Ramos (cell line): Measurements from ENCODE around the gene DCLK2.
"Not testable (repeated sequence)": the region's sequence is repeated elsewhere in the genome, so short reads cannot be mapped to it uniquely, and the experiment has no call there.

Experiments
- in situ Hi-C: fragments of 300-500 bp; cut with MboI; formaldehyde crosslinking; loops from one replicate; pipeline ENCODE4 v1.14.3; 2022; ENCODE audit warnings: low sequenced_read_pairs; ENCODE audit not compliant: unreplicated experiment

DCLK2 gene

GRCh38 chr4:150192986-150193385 lies 114.7 kb downstream of the DCLK2 start:
- in situ Hi-C loops = no loop called here

GRCh38 chr4:150197256-150197655 lies 119.0 kb downstream of the DCLK2 start:
- in situ Hi-C loops = not testable (repeated sequence)

GRCh38 chr4:150199056-150199455 lies 120.8 kb downstream of the DCLK2 start:
- in situ Hi-C loops = no loop called here

- in situ Hi-C loops = no loop called here
Observed at GRCh38 chr4:150205016-150205415, 126.8 kb downstream of the DCLK2 start.

- in situ Hi-C loops = no loop called here
Observed at GRCh38 chr4:150206265-150206664, 128.0 kb downstream of the DCLK2 start.

GRCh38 chr4:150206954-150207353 lies 128.7 kb downstream of the DCLK2 start:
- in situ Hi-C loops = no loop called here

- in situ Hi-C loops = no loop called here
Observed at GRCh38 chr4:150207871-150208270, 129.6 kb downstream of the DCLK2 start.

GRCh38 chr4:150209140-150209829 lies 131.0 kb downstream of the DCLK2 start:
- in situ Hi-C loops = no loop called here

- in situ Hi-C loops = no loop called here
Observed at GRCh38 chr4:150211016-150211415, 132.8 kb downstream of the DCLK2 start.

GRCh38 chr4:150211799-150212445 lies 133.7 kb downstream of the DCLK2 start:
- in situ Hi-C loops = no loop called here

GRCh38 chr4:150212485-150212884 lies 134.2 kb downstream of the DCLK2 start:
- in situ Hi-C loops = no loop called here

GRCh38 chr4:150212927-150213326 lies 134.7 kb downstream of the DCLK2 start:
- in situ Hi-C loops = no loop called here

GRCh38 chr4:150215601-150216000 lies 137.4 kb downstream of the DCLK2 start:
- in situ Hi-C loops = no loop called here

- in situ Hi-C loops = no loop called here
Observed at GRCh38 chr4:150216726-150217125, 138.5 kb downstream of the DCLK2 start.

GRCh38 chr4:150217192-150217591 lies 138.9 kb downstream of the DCLK2 start:
- in situ Hi-C loops = no loop called here

- in situ Hi-C loops = no loop called here
Observed at GRCh38 chr4:150217808-150218207, 139.6 kb downstream of the DCLK2 start.

- in situ Hi-C loops = no loop called here
Observed at GRCh38 chr4:150218447-150218846, 140.2 kb downstream of the DCLK2 start.

GRCh38 chr4:150219841-150220240 lies 141.6 kb downstream of the DCLK2 start:
- in situ Hi-C loops = no loop called here

GRCh38 chr4:150224896-150225591 lies 146.8 kb downstream of the DCLK2 start:
- in situ Hi-C loops = no loop called here

- in situ Hi-C loops = no loop called here
Observed at GRCh38 chr4:150229520-150229919, 151.3 kb downstream of the DCLK2 start.

- in situ Hi-C loops = no loop called here
Observed at GRCh38 chr4:150230561-150230960, 152.3 kb downstream of the DCLK2 start.
